GM23338 (cell line): ENCODE measurements around the gene ECHDC1. TPM values are rescaled to one million over a fixed set of nuclear protein-coding genes. Genes with fewer than 3 reads are reported as not detected.

Experiments
- ATAC-seq: fragments of 200-7000 bp; cut with Tn5 transposase; 3 replicates; pipeline ENCODE4 v1.9.1; 2020
- DNase-seq: peaks from one replicate; pipeline ENCODE4 v3.0.0-alpha.2; 2015; ENCODE audit warnings: low spot score
- H2AFZ ChIP-seq: fragments of 200-600 bp; sonication (generic); 2 replicates; pipeline ENCODE4 v1.8.0; 2016; ENCODE audit warnings: antibody characterized with exemption, mild to moderate bottlenecking, moderate library complexity
- H3F3A ChIP-seq: fragments of 200-600 bp; sonication (generic); replicated peaks from 2 replicates; pipeline ENCODE4 v1.8.0; 2017; ENCODE audit warnings: antibody characterized with exemption, mixed run types, low read depth
- H3K27ac ChIP-seq: fragments of 200-600 bp; sonication (generic); 2 replicates; pipeline ENCODE4 v1.6.1; 2016; ENCODE audit warnings: low read depth
- H3K27me3 ChIP-seq: fragments of 200-600 bp; sonication (generic); 2 replicates; pipeline ENCODE4 v1.8.0; 2016; ENCODE audit warnings: mild to moderate bottlenecking, mixed run types, moderate library complexity; ENCODE audit not compliant: insufficient read depth
- H3K36me3 ChIP-seq: fragments of 200-600 bp; sonication (generic); 2 replicates; pipeline ENCODE4 v1.8.0; 2016; ENCODE audit warnings: mild to moderate bottlenecking; ENCODE audit not compliant: insufficient read depth
- H3K4me1 ChIP-seq: fragments of 200-600 bp; sonication (generic); 2 replicates; pipeline ENCODE4 v1.8.0; 2016; ENCODE audit warnings: mild to moderate bottlenecking, moderate library complexity; ENCODE audit not compliant: insufficient read depth
- H3K4me2 ChIP-seq: fragments of 200-600 bp; sonication (generic); 2 replicates; pipeline ENCODE4 v1.7.1; 2017; ENCODE audit warnings: mixed run types
- H3K4me3 ChIP-seq: fragments of 200-600 bp; sonication (generic); 2 replicates; pipeline ENCODE4 v1.6.1; 2016; ENCODE audit warnings: mixed run types
- H3K79me2 ChIP-seq: fragments of 200-600 bp; sonication (generic); replicated peaks from 2 replicates; pipeline ENCODE4 v1.8.0; 2017; ENCODE audit warnings: mild to moderate bottlenecking; ENCODE audit not compliant: insufficient read depth
- H3K9me2 ChIP-seq: fragments of 200-600 bp; sonication (generic); 2 replicates; pipeline ENCODE4 v1.8.0; 2017; ENCODE audit not compliant: insufficient read depth
- H4K20me1 ChIP-seq: fragments of 200-600 bp; sonication (generic); replicated peaks from 2 replicates; pipeline ENCODE4 v1.8.0; 2017; ENCODE audit warnings: mild to moderate bottlenecking; ENCODE audit not compliant: insufficient read depth
- H3K27ac Mint-ChIP-seq: 2 replicates; pipeline ENCODE4 v1.8.0; 2020; ENCODE audit warnings: inconsistent platforms, mild to moderate bottlenecking, moderate library complexity, mixed read lengths
- H3K27me3 Mint-ChIP-seq: 3 replicates; pipeline ENCODE4 v1.8.0; 2022; ENCODE audit warnings: low read depth, mild to moderate bottlenecking, moderate library complexity, mixed read lengths, inconsistent platforms; ENCODE audit not compliant: insufficient read depth, poor library complexity
- H3K36me3 Mint-ChIP-seq: 3 replicates; pipeline ENCODE4 v1.8.0; 2021; ENCODE audit warnings: low read depth, mild to moderate bottlenecking, inconsistent platforms, moderate library complexity, mixed read lengths
- H3K4me1 Mint-ChIP-seq: 3 replicates; pipeline ENCODE4 v1.8.0; 2020; ENCODE audit warnings: mild to moderate bottlenecking, inconsistent platforms, mixed read lengths
- H3K4me3 Mint-ChIP-seq: 3 replicates; pipeline ENCODE4 v1.8.0; 2021; ENCODE audit warnings: moderate library complexity, mild to moderate bottlenecking, inconsistent platforms, mixed read lengths
- H3K9me3 Mint-ChIP-seq: 3 replicates; pipeline ENCODE4 v1.8.0; 2020; ENCODE audit warnings: moderate library complexity, mild to moderate bottlenecking, inconsistent platforms, mixed read lengths
- CREB1 ChIP-seq: fragments of 250-450 bp; sonication (Bioruptor Pico); IDR thresholded peaks from 2 replicates; pipeline ENCODE4 v1.5.0; 2020; ENCODE audit warnings: low read depth, mild to moderate bottlenecking, moderate library complexity
- EZH2 ChIP-seq: fragments of 200-600 bp; sonication (generic); IDR thresholded peaks from one replicate; pipeline ENCODE4 v1.8.0; 2017; ENCODE audit warnings: antibody characterized with exemption, mild to moderate bottlenecking, low read depth; ENCODE audit not compliant: unreplicated experiment
- EZH2phosphoT487 ChIP-seq: fragments of 200-600 bp; sonication (generic); IDR thresholded peaks from one replicate; pipeline ENCODE4 v1.8.1; 2018; ENCODE audit warnings: antibody characterized with exemption; ENCODE audit not compliant: unreplicated experiment
- JUNB ChIP-seq: IDR thresholded peaks from one replicate; pipeline ENCODE4 v1.6.1; 2016; ENCODE audit warnings: antibody characterized with exemption; ENCODE audit not compliant: unreplicated experiment
- NANOG ChIP-seq: IDR thresholded peaks from 2 replicates; pipeline ENCODE4 v1.6.1; 2016; ENCODE audit warnings: antibody characterized with exemption, borderline replicate concordance
- POLR2AphosphoS5 ChIP-seq: IDR thresholded peaks from 2 replicates; pipeline ENCODE4 v1.6.1; 2016; ENCODE audit warnings: antibody characterized with exemption, low read depth
- REST ChIP-seq: IDR thresholded peaks from one replicate; pipeline ENCODE4 v1.6.1; 2018; ENCODE audit warnings: antibody characterized with exemption; ENCODE audit not compliant: unreplicated experiment
- STAT1 ChIP-seq: IDR thresholded peaks from one replicate; pipeline ENCODE4 v1.6.1; 2016; ENCODE audit warnings: antibody characterized with exemption; ENCODE audit not compliant: unreplicated experiment
- ZNF114 ChIP-seq: fragments of 250-450 bp; sonication (Bioruptor Pico); IDR thresholded peaks from 2 replicates; pipeline ENCODE4 v1.5.0; 2020; ENCODE audit warnings: mild to moderate bottlenecking, moderate library complexity
- ZNF331 ChIP-seq: fragments of 250-450 bp; sonication (Bioruptor Pico); IDR thresholded peaks from 2 replicates; pipeline ENCODE4 v1.5.0; 2020; ENCODE audit warnings: low read depth, mild to moderate bottlenecking, moderate library complexity
- polyA plus RNA-seq: library from polyadenylated mRNA; unstranded; fragments of >200 nt; fragmentation: Nextera tagmentation; extraction: Ambion mirVana; gene quantifications from 2 replicates; pipeline ENCODE4 v1.2.1, GENCODE V29; 2016
- total RNA-seq: library from RNA; depleted of rRNA; stranded (reverse); fragments of >200 nt; shearing (Covaris generic); gene quantifications from 2 replicates; pipeline ENCODE4 v1.2.3, GENCODE V29; 2014
- TF ChIP-seq, protein P1 (sequence below): fragments of 250-450 bp; sonication (Bioruptor Pico); IDR thresholded peaks from 2 replicates; pipeline ENCODE4 v1.5.0; 2020; ENCODE audit warnings: mild to moderate bottlenecking, moderate library complexity
- TF ChIP-seq, protein P2 (sequence below), 2 experiments: fragments of 200-600 bp in 1 of 2; sonication (generic) in 1 of 2; conservative IDR thresholded peaks; 2 replicates each; pipeline versions ENCODE4 v1.5.1 to v1.6.1; 2016 to 2017; ENCODE audit warnings: antibody characterized with exemption in 2 of 2, low read depth in 2 of 2, mild to moderate bottlenecking in 2 of 2, moderate library complexity in 1 of 2
- TF ChIP-seq, protein P3 (sequence below): IDR thresholded peaks from 2 replicates; pipeline ENCODE4 v1.6.1; 2016; ENCODE audit warnings: antibody characterized with exemption

ECHDC1 gene
- total and polyA plus RNA-seq, 2 experiments from 2014 or later, result 65.8 to 98.4 TPM

DNA sequence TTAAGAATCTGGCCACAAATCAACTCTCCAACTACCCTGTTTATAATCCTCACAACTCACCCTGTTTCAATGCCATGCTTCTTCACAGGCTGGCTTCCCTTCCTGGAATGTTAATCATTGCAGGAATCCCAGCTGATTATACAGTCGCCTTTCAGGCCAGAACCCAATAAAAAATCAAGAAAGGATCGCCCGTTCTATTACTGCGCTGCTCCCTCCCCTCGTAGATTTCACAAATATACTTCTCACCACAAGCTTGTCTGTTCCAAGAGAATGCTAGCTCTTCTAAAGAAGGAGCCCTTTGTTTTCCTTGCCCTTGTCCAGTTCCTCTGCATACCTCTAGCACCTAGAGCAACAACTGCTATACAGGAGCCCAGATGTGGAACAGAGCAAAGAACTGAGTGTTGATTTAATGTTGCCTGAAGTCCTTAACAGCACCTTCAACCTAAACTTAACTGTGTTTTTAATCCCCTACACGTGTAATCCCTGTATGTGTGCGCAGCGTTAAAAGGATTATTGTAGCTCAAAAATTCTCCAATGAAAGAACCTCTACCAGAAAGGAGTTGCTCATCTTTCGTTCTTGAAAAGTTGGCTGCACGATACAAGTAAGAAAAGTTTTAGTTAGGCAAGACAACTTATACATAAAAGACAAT, 988 bp downstream of the ECHDC1 start:
- Histone ChIP-seq H3K4me1 (peaks cover 58% of the 10 kb centered on the region), H3K4me2 (peak overlapping the region; percentile 79), H3K4me3 (peak overlapping the region; percentile 64), H3K9me2 (no peaks in the 10 kb centered on the region), H3F3A (no peaks in the 10 kb centered on the region), H2AFZ (no peak overlapping the region; the same call in 1 of the 2 replicates), H3K27me3 (no peaks in the 10 kb centered on the region), H3K27ac (peak overlapping the region; percentile 12; the same call in 1 of the 2 replicates), H3K36me3 (no peaks in the 10 kb centered on the region), H3K79me2 (peaks cover 75% of the 10 kb centered on the region), H4K20me1 (no peaks in the 10 kb centered on the region)
- Mint-ChIP-seq H3K9me3 (no peaks in the 10 kb centered on the region), H3K27me3 (no peaks in the 10 kb centered on the region), H3K36me3 (peaks cover 6% of the 10 kb centered on the region; the same call in 1 of the 3 replicates), H3K4me3 (no peak overlapping the region), H3K4me1 (peaks cover 21% of the 10 kb centered on the region), H3K27ac (no peak overlapping the region)
- TF ChIP-seq, protein P1, sequence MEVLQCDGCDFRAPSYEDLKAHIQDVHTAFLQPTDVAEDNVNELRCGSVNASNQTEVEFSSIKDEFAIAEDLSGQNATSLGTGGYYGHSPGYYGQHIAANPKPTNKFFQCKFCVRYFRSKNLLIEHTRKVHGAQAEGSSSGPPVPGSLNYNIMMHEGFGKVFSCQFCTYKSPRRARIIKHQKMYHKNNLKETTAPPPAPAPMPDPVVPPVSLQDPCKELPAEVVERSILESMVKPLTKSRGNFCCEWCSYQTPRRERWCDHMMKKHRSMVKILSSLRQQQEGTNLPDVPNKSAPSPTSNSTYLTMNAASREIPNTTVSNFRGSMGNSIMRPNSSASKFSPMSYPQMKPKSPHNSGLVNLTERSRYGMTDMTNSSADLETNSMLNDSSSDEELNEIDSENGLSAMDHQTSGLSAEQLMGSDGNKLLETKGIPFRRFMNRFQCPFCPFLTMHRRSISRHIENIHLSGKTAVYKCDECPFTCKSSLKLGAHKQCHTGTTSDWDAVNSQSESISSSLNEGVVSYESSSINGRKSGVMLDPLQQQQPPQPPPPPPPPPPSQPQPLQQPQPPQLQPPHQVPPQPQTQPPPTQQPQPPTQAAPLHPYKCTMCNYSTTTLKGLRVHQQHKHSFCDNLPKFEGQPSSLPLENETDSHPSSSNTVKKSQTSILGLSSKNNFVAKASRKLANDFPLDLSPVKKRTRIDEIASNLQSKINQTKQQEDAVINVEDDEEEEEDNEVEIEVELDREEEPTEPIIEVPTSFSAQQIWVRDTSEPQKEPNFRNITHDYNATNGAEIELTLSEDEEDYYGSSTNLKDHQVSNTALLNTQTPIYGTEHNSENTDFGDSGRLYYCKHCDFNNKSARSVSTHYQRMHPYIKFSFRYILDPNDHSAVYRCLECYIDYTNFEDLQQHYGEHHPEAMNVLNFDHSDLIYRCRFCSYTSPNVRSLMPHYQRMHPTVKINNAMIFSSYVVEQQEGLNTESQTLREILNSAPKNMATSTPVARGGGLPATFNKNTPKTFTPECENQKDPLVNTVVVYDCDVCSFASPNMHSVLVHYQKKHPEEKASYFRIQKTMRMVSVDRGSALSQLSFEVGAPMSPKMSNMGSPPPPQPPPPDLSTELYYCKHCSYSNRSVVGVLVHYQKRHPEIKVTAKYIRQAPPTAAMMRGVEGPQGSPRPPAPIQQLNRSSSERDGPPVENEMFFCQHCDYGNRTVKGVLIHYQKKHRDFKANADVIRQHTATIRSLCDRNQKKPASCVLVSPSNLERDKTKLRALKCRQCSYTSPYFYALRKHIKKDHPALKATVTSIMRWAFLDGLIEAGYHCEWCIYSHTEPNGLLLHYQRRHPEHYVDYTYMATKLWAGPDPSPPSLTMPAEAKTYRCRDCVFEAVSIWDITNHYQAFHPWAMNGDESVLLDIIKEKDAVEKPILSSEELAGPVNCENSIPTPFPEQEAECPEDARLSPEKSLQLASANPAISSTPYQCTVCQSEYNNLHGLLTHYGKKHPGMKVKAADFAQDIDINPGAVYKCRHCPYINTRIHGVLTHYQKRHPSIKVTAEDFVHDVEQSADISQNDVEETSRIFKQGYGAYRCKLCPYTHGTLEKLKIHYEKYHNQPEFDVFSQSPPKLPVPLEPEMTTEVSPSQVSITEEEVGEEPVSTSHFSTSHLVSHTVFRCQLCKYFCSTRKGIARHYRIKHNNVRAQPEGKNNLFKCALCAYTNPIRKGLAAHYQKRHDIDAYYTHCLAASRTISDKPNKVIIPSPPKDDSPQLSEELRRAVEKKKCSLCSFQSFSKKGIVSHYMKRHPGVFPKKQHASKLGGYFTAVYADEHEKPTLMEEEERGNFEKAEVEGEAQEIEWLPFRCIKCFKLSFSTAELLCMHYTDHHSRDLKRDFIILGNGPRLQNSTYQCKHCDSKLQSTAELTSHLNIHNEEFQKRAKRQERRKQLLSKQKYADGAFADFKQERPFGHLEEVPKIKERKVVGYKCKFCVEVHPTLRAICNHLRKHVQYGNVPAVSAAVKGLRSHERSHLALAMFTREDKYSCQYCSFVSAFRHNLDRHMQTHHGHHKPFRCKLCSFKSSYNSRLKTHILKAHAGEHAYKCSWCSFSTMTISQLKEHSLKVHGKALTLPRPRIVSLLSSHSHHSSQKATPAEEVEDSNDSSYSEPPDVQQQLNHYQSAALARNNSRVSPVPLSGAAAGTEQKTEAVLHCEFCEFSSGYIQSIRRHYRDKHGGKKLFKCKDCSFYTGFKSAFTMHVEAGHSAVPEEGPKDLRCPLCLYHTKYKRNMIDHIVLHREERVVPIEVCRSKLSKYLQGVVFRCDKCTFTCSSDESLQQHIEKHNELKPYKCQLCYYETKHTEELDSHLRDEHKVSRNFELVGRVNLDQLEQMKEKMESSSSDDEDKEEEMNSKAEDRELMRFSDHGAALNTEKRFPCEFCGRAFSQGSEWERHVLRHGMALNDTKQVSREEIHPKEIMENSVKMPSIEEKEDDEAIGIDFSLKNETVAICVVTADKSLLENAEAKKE, result no peak
- TF ChIP-seq STAT1 (no peak), CREB1 (no peak), ZNF331 (CRISPR knock-in tag) (no peak), REST (no peak), JUNB (no peak), EZH2phosphoT487 (no peak), EZH2 (no peak), ZNF114 (CRISPR knock-in tag) (no peak), POLR2AphosphoS5 (no peak), NANOG (no peak)
- TF ChIP-seq, protein P2, sequence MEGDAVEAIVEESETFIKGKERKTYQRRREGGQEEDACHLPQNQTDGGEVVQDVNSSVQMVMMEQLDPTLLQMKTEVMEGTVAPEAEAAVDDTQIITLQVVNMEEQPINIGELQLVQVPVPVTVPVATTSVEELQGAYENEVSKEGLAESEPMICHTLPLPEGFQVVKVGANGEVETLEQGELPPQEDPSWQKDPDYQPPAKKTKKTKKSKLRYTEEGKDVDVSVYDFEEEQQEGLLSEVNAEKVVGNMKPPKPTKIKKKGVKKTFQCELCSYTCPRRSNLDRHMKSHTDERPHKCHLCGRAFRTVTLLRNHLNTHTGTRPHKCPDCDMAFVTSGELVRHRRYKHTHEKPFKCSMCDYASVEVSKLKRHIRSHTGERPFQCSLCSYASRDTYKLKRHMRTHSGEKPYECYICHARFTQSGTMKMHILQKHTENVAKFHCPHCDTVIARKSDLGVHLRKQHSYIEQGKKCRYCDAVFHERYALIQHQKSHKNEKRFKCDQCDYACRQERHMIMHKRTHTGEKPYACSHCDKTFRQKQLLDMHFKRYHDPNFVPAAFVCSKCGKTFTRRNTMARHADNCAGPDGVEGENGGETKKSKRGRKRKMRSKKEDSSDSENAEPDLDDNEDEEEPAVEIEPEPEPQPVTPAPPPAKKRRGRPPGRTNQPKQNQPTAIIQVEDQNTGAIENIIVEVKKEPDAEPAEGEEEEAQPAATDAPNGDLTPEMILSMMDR (conservative IDR thresholded peaks at IDR 0.05; ENCODE audit: low read depth in 2 of 2), result no peak
- TF ChIP-seq, protein P3, sequence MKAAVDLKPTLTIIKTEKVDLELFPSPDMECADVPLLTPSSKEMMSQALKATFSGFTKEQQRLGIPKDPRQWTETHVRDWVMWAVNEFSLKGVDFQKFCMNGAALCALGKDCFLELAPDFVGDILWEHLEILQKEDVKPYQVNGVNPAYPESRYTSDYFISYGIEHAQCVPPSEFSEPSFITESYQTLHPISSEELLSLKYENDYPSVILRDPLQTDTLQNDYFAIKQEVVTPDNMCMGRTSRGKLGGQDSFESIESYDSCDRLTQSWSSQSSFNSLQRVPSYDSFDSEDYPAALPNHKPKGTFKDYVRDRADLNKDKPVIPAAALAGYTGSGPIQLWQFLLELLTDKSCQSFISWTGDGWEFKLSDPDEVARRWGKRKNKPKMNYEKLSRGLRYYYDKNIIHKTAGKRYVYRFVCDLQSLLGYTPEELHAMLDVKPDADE, result no peak
- DNase-seq (peak; percentile 78), ATAC-seq (peak; percentile 34)
